Superior temporal gyrus (tissue), 1 donor: ENCODE measurements around the gene OLFML1.

Experiments used
- DNase-seq: peaks from one replicate; pipeline ENCODE4 v3.0.0-alpha.2; 2016; ENCODE audit errors: extremely low spot score

The OLFML1 gene

GRCh38 chr11:7559398-7560283 is 74.3 kb downstream of the OLFML1 start:
- DNase-seq = no peak
